Measurements from ENCODE around the gene SLC35F3.
"Not testable (repeated sequence)": the region's sequence is repeated elsewhere in the genome, so short reads cannot be mapped to it uniquely, and the experiment has no call there.

- TF ChIP-seq CTCF (conservative IDR thresholded peaks at IDR 0.05 in 1 of 2, IDR thresholded peaks at IDR 0.05 in 1 of 2; ENCODE audit: extremely low read depth in 1 of 2, insufficient read depth in 1 of 2, low read depth in 1 of 2, low read length in 2 of 2); EZH2 (IDR thresholded peaks at IDR 0.05; ENCODE audit: borderline replicate concordance, low read length): not testable (repeated sequence)
Observed at GRCh38 chr1:233891151-233891550, 13.3 kb upstream of the SLC35F3 start.

All from mammary epithelial cell (primary cell).